OCI-LY1 (cell line): ENCODE data around the gene MS4A12.

Source experiments
- CTCF ChIP-seq: fragments of 200-600 bp; sonication (generic), shearing (Covaris generic); IDR thresholded peaks from 2 replicates; pipeline ENCODE4 v1.5.1; 2017; ENCODE audit warnings: mild to moderate bottlenecking, antibody characterized with exemption, low read length, moderate library complexity, mixed read lengths
- EZH2 ChIP-seq: fragments of 200-600 bp; sonication (generic), shearing (Covaris generic); IDR thresholded peaks from 2 replicates; pipeline ENCODE4 v1.8.0; 2017; ENCODE audit warnings: borderline replicate concordance, mixed run types, mild to moderate bottlenecking, antibody characterized with exemption, low read length, moderate library complexity, mixed read lengths

GRCh38 chr11:60459345-60459744 lies 33.2 kb upstream of the MS4A12 start:
- no peak for TF ChIP-seq CTCF
- no peak for TF ChIP-seq EZH2
